ENCODE results near the gene LUZP2. TPM values are rescaled to one million over a fixed set of nuclear protein-coding genes. Genes with fewer than 3 reads are reported as not detected.
"Not testable (repeated sequence)": the region's sequence is repeated elsewhere in the genome, so short reads cannot be mapped to it uniquely, and the experiment has no call there.

Gene LUZP2
- total and polyA plus RNA-seq, 9 of the 15 experiments (the other 6 are each of a cell fraction or from before 2014, with no cell fraction given) = not detected

DNA sequence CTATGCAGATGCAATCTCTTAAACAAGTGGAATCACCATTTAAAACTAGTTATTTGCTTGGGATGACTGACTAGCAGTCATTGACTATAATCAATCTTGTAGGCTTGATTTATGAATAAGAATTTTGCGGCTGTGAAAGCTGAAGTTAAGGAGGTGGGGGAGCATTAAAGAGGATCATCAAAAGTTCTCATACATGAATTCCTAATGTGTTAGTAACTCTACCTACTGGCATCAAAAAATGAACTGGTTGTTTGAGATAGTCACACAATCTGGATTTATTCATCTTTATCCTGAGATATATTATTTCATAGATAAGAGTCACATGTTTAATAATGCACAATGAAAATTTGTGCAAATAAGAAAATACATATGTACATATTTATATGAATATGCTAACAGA lies 393.6 kb downstream of the LUZP2 start:
- no peaks in the 10 kb centered on the region for H3K36me3 ChIP-seq (ENCODE audit: control insufficient read depth, insufficient read depth, low read length)
- H3K4me2 ChIP-seq (ENCODE audit: insufficient read depth, low read length) = no peak overlapping the region
- H3K9me1 ChIP-seq (ENCODE audit: control insufficient read depth, insufficient read depth, low read length) = no peaks in the 10 kb centered on the region
- in situ Hi-C loops (cut with MboI) (no loop called here), intact Hi-C loops (cut with micrococcal nuclease) (no loop called here)
- no peaks in the 10 kb centered on the region for H3K4me1 ChIP-seq (replicated peaks in 1 of 2; ENCODE audit: control insufficient read depth in 2 of 2, insufficient read depth in 2 of 2, low read length in 2 of 2)
- H3K9ac ChIP-seq (ENCODE audit: insufficient read depth in 1 of 2, low read depth in 2 of 2, low read length in 2 of 2) = no peak overlapping the region
- CTCF ChIA-PET (ENCODE audit: low intra/inter-chr PET ratio) = no interaction called here
- H3K79me2 ChIP-seq (ENCODE audit: control insufficient read depth, insufficient read depth, low read length) = no peaks in the 10 kb centered on the region
- H3K9me3 ChIP-seq (replicated peaks; ENCODE audit: control insufficient read depth, insufficient read depth, low read depth, low read length) = no peaks in the 10 kb centered on the region
- H3K27ac ChIP-seq (ENCODE audit: extremely low read depth, low read depth, low read length) = no peak overlapping the region
- DNase-seq (ENCODE audit: extremely low read depth in 1 of 4, low spot score in 3 of 4) = no peak
- POLR2A ChIA-PET = no interaction called here
- FAIRE-seq = no peak
- TF ChIP-seq, protein P1, sequence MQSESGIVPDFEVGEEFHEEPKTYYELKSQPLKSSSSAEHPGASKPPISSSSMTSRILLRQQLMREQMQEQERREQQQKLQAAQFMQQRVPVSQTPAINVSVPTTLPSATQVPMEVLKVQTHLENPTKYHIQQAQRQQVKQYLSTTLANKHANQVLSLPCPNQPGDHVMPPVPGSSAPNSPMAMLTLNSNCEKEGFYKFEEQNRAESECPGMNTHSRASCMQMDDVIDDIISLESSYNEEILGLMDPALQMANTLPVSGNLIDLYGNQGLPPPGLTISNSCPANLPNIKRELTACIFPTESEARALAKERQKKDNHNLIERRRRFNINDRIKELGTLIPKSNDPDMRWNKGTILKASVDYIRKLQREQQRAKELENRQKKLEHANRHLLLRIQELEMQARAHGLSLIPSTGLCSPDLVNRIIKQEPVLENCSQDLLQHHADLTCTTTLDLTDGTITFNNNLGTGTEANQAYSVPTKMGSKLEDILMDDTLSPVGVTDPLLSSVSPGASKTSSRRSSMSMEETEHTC (IDR thresholded peaks at IDR 0.05) = no peak
- TF ChIP-seq THRAP3 (IDR thresholded peaks at IDR 0.05; ENCODE audit: borderline replicate concordance) (no peak), BRCA1 (IDR thresholded peaks at IDR 0.05) (no peak), BRCA1 (CRISPR knock-in tag; IDR thresholded peaks at IDR 0.05) (no peak), TCF7 (IDR thresholded peaks at IDR 0.05; ENCODE audit: borderline replicate concordance) (no peak), ZFP36 (IDR thresholded peaks at IDR 0.05; ENCODE audit: low read depth, low read length, partially characterized antibody) (no peak), ZNF75A (CRISPR knock-in tag; IDR thresholded peaks at IDR 0.05) (no peak), ZNF445 (CRISPR knock-in tag; IDR thresholded peaks at IDR 0.05; ENCODE audit: low read depth) (no peak), TCFL5 (CRISPR knock-in tag; conservative IDR thresholded peaks at IDR 0.05) (no peak), ZNF695 (CRISPR knock-in tag; IDR thresholded peaks at IDR 0.05) (no peak), CXXC5 (CRISPR knock-in tag; IDR thresholded peaks at IDR 0.05) (no peak), ZNF133 (CRISPR knock-in tag; IDR thresholded peaks at IDR 0.05) (no peak), ZNF384 (IDR thresholded peaks at IDR 0.05; ENCODE audit: low read depth, low read length) (no peak)
- TF ChIP-seq, protein P2, sequence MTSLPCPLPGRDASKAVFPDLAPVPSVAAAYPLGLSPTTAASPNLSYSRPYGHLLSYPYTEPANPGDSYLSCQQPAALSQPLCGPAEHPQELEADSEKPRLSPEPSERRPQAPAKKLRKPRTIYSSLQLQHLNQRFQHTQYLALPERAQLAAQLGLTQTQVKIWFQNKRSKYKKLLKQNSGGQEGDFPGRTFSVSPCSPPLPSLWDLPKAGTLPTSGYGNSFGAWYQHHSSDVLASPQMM (CRISPR knock-in tag; IDR thresholded peaks at IDR 0.05) = no peak
- no peak overlapping the region for H3K4me3 ChIP-seq
- no peaks in the 10 kb centered on the region for H4K20me1 ChIP-seq (replicated peaks; ENCODE audit: control insufficient read depth, insufficient read depth, low read length)
- WGBS (ENCODE audit: insufficient coverage, low coverage, missing lambda C conversion rate) = 0% methylated on average over 1 of the region's 1 CpG
- H2AFZ ChIP-seq (ENCODE audit: low read depth, low read length) = no peak overlapping the region
- no peaks in the 10 kb centered on the region for H3K27me3 ChIP-seq (ENCODE audit: control insufficient read depth in 2 of 2, insufficient read depth in 2 of 2, low read length in 2 of 2)
- no TSS peak for BruUV-seq (replicated peaks)
- no peak for ATAC-seq

DNA sequence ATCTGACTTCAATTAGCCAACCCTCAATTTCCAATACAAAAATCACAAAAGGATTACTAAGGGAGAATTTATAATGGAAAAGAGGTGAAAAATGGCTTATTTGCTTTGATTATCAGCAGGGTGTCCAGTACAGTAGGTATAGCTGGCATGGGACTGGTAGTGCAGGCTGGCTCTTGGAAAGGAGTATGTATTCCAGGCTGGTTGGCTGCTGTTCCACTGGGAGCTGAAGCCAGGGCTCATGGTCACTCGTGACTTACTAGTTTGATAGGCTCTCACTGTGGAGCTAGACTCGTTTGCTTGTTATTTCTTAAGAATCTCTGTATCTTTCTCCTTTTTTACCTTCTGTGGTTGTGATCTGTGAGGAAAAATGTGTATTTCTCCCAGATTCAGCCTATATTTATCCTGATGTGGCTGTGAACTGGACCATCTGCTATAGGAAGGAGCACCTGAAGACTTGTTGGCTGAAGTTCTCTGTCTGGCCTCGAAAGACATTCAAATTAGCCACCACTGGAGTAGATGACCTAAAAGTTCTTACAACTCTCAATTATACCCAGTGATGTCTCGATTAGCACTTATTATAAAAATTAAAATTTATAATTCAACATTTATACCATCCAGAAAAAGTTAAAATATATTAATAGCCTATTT lies 395.1 kb downstream of the LUZP2 start:
- H3K4me3 ChIP-seq; H3K9ac ChIP-seq (ENCODE audit: insufficient read depth in 1 of 2, low read depth in 2 of 2, low read length in 2 of 2); H3K9me3 ChIP-seq (replicated peaks; ENCODE audit: control insufficient read depth, insufficient read depth, low read depth, low read length); DNase-seq (ENCODE audit: extremely low read depth in 1 of 4, low spot score in 3 of 4); BruUV-seq (replicated peaks); H2AFZ ChIP-seq (ENCODE audit: low read depth, low read length); H3K9me1 ChIP-seq (ENCODE audit: control insufficient read depth, insufficient read depth, low read length); POLR2A ChIA-PET; H4K20me1 ChIP-seq (replicated peaks; ENCODE audit: control insufficient read depth, insufficient read depth, low read length); H3K4me2 ChIP-seq (ENCODE audit: insufficient read depth, low read length); H3K27ac ChIP-seq (ENCODE audit: extremely low read depth, low read depth, low read length); H3K27me3 ChIP-seq (ENCODE audit: control insufficient read depth in 2 of 2, insufficient read depth in 2 of 2, low read length in 2 of 2); ATAC-seq; H3K4me1 ChIP-seq (replicated peaks in 1 of 2; ENCODE audit: control insufficient read depth in 2 of 2, insufficient read depth in 2 of 2, low read length in 2 of 2); H3K36me3 ChIP-seq (ENCODE audit: control insufficient read depth, insufficient read depth, low read length); CTCF ChIA-PET (ENCODE audit: low intra/inter-chr PET ratio); H3K79me2 ChIP-seq (ENCODE audit: control insufficient read depth, insufficient read depth, low read length); intact Hi-C loops (cut with micrococcal nuclease); in situ Hi-C loops (cut with MboI); FAIRE-seq: not testable (repeated sequence)
- WGBS (ENCODE audit: insufficient coverage, low coverage, missing lambda C conversion rate) = 2% methylated on average over 4 of the region's 4 CpGs
